COLO668 (cell line): Measurements from ENCODE around the gene DMKN.
"Not testable (repeated sequence)": the region's sequence is repeated elsewhere in the genome, so short reads cannot be mapped to it uniquely, and the experiment has no call there.

ENCODE experiments used
- DNase-seq: peaks from one replicate; lab custom pipeline; 2025; ENCODE audit not compliant: unreplicated experiment; lab: John Stamatoyannopoulos, UW

The DMKN gene

GRCh38 chr19:35500611-35501010 lies 12.8 kb downstream of the DMKN start:
- DNase-seq, result no peak

GRCh38 chr19:35498984-35499527 lies 14.4 kb downstream of the DMKN start:
- no peak for DNase-seq

GRCh38 chr19:35498220-35498619 lies 15.2 kb downstream of the DMKN start:
- no peak for DNase-seq

DNA sequence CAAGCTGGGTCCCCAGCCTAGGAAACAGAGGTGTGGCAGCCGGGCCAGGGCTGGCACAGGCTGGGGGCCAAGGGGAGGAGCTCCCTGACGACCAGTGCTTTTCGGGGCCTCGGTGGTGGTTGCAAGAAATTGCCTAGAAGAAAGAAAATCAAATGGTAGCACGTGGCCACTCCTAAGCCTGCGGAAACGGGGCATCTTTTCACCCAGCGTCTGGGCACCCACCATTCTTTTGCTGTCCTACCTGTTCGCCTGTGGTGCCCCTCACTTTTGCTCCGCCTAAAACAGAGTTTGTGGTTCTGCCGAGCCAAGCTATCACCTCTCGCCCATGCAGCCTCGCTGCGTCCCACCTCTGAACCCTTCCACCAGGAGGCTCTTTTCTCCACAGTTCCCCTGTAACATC lies 16.0 kb downstream of the DMKN start:
- no peak for DNase-seq

DNA sequence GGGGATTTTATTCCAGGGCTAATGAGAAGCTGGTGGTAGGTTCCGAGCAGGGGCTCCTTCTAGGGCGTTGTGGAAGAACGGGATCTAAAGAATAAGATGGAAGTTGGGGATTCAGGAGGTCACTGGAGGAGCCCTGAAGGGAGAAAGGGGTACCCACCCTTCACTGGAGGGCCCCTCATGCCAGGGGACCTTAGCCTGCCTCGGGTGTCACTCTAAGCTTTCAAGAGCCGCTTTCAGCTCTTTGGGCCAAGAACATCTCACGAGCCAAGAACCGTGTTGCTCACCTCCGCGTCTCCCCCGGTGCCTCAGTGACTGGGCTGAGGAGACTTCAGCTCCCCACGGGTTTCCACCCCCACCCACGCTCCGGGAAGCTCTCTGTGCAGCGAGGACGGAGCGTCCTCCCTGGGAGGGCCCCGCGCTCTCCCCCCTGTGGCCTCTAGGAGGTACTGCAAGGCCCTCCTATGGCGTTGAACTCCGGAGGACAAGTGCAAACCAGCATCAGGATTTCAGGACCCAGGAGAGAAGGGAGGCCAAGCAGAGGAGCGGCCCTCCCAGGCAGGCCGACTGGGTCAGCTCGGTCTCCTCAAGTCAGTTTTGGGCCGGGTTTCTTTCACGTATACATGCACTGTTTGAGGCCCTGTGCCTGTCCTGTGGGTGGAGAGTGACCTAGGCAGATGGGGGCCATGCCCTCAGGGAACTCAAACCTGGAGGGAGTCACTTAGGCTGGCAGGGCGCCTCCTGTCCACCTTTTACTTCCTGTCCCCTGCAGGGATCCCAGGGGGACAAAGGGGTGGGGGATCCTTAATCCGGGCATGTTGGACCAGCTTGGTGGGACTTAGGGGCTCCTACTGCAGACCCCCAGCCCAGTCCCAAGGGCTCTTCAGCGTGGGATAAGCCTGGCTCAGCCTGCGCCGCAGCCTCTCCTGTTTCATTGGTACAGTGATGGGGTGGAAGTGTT lies 18.1 kb downstream of the DMKN start:
- DNase-seq, result peak; percentile 71

DNA sequence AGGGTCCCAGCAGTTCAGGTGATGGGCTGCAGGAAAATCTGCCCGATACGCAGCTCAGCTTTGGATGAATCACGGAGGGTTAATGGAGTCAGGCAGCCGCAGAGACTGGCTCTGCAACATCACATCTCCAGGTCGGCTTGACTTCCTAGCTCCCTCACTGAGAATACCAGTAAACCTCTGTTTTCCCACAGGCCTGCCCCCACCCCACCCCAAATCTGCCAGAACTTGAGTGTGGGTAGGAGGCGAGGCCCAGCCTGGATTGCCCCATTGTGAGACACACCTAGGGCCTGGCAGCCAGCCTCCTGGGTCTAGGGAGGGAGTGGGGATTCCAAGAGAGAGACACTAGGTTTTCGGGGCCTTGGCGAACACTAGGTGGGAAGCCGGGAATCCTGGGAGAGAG lies 19.5 kb downstream of the DMKN start:
- DNase-seq, result no peak

DNA sequence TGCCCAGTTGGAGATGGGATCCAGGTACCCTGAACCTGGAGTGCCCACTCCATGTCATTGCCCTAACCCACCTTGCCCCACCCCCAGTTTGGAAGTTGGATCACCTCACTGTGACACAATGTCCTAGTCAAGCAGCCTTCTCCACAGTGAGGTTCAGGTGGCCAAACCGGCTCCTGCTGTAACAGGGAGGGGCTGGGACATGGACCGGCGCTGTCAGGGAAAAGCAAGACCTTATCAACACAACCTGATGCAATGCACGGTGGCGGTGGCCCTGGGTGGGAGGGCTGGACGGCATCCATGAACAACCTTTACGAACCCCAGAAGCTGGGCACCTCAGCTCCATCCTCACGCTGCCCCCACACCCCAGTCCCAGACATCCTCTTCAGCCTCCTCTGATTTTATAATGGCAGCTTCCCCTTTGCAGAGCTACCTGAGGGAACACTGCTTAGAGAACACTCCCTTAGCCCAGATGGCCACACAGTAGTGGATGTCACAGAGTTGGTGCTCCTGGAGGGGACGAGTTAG lies 21.6 kb downstream of the DMKN start:
- no peak for DNase-seq

DNA sequence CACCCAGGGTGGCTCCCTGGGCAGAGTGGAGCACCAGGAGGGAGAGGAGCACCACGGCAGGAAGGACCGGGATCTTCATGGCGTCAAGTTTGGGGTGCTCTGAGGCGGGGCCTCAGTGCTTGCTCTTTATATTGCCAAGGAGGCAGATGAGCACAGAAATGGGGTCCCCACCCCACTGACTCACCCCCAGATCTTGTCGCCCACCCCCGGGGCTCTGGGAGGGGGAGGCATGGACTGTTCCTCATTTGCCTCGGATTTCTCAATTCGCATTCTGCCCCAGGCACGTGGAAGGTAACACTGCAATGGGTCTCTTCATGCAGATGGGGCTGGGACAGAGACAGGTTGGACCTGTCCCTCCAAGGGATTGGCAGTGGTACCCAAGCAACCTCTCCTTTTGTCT lies 23.1 kb downstream of the DMKN start, which contains the start of gene KRTDAP:
Gene KRTDAP (minus strand): TSS at position 101 of the 400 bp plus-strand sequence. CDS start 22 bp downstream, at position 79.
- no peak for DNase-seq

DNA sequence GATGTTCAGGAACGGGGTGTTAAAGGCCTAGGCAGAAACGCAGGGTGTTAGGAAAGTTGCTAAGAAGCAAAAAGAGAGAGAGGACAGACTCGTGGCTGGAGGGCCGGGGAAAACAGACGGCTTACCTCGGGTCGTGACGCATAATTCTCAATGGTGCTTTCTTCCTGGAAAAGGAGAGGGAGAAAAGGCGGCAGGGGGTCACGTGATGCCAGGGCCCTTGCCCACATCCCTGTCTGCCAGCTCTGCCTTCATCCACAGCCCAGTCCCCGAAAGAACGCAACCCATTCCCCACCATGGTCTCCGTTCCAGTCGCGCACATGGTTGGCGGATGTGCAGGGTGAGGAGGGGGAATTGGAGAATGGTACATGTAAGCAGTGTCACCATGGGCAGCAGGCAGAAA lies 24.8 kb downstream of the DMKN start:
- DNase-seq, result no peak

GRCh38 chr19:35487656-35488182 lies 25.7 kb downstream of the DMKN start:
- no peak for DNase-seq

- DNase-seq, result no peak
Measured at GRCh38 chr19:35486268-35486708, 27.2 kb downstream of the DMKN start.

DNA sequence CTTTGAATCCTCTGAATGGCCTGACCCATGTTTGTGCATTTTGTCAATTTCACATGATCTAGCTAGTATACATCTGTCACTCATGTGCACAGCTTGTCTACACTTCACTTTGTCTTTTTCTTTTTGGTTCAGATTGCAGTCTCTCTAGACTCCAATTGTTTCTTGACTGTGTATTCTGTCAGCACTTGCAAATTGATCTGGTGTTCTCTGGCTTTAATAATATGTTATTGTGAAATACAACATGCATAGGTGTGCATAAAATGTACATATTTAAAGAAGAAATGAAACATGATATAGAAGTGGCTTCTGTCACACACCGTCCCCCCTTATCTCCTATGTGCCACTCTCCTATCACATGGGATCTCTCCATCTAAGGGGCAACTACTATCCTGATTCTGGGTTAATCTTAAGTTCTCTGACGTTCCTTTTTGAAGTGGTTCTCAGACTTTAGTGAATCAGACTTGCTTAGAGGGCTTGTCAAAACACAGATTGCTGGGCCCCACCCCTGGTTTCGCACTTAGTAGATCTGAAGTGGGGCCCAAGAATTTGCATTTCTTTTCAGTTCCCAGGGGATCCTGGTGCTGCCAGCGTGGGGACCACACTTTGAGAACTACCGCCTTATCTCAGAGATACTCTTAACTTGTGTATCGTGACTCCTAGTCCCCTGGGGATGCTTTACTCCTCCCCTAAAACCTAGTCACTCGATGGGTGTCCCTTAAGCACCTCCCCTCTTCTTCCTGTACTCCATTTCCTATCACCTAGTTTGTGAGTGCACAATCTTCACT lies 29.0 kb downstream of the DMKN start:
- DNase-seq, result no peak

- DNase-seq, result no peak
Measured at GRCh38 chr19:35483089-35483488, 30.4 kb downstream of the DMKN start.

DNA sequence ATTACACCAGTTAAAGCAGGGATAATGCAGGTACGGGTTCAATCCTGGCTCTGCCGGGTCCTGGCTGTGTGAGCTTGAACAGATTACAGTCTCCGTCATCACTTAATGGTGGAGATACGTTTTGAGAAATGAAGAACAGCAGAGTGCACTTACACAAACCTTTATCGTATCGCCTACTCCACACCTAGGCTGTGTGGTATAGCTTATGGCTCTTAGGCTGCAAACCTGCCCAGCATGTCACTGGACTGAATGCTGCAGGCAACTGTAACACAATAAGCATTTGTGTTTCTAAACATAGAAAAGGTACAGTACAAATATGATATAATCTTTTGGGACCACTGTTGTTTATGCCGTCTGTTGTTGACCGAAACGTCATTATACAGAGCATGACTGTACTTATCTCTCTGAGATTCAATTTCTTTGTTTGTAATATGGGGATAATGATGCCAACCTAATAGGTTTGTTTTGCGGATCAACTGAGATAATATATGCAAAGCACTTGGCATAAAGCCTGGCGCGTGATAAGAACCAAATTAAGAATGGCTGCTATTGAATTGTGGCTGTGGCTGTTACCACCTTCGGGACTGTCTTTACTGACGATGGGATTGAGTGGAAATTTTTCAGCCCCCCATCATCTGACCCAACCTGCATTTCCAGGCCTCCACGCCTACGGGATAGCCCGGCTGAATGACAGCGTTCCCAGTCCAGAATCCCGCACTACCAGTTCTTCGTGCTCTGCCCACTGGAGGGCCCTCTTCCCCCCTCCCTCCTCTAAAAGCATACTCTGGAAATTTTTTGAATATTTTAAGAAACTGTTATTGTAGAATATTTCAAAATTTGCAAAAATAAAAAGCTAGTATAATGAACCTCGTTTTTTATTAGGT lies 34.4 kb downstream of the DMKN start:
- DNase-seq, result peak; percentile 4

- DNase-seq, result no peak
Measured at GRCh38 chr19:35476149-35476548, 37.3 kb downstream of the DMKN start.

DNA sequence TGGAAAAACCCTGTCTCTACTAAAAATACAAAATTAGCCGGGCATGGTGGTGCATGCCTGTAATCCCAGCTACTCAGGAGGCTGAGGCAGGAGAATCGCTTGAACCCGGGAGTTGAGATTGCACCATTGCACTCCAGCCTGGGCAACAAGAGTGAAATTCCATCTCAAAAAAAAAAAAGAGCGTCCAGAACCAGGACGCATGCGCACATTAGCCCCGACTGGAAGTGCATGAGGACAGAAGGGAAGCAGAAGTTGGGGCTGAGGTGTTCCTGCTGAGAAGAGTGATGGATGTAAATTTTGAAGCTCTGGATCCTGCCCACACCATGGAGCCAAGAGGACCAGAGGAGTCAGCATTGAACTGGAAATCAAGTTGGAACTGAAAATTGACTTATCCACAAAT lies 38.9 kb downstream of the DMKN start:
- not testable (repeated sequence) for DNase-seq

- no peak for DNase-seq
Measured at GRCh38 chr19:35474104-35474503, 39.3 kb downstream of the DMKN start.

GRCh38 chr19:35471946-35472345 lies 41.5 kb downstream of the DMKN start:
- no peak for DNase-seq

DNA sequence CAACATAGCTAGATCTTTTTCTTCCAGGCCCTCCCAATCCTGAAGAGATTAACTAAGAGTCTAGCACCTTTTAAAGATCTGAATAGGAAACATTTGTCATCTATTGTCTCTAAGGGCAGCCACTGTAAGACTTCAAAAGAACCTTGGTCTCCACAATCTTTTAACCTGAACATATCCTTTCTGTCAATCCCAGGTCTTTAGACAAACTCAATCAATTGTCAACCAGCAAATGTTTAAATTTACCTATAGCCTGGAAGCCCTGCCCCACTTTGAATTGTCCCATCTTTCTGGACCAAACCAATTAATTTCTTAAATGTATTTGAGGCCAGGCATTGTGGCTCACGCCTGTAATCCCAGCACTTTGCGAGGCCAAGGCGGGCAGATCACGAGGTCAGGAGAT lies 42.4 kb downstream of the DMKN start:
- not testable (repeated sequence) for DNase-seq

DNA sequence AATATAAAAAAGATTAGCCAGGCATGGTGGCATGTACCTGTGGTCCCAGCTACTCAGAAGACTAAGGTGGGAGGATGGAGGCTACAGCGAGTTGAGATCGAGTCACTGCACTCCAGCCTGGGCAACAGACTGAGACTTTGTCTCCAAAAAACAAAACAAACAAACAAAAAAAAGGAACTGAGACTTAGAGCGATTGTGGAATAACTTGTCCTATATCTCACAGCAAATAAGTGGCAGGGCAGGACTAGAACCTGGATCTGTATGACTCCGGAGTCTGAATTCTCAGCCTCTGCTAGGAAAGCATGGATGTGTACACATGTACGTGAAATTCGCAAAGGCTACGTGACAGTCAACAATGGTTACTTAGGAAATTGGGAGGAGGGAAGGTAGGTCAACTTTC lies 43.3 kb downstream of the DMKN start:
- DNase-seq, result no peak
